HCT116 (cell line): ENCODE data around the gene SAPCD2.

Experiments
- CTCF ChIP-seq, 3 experiments: fragments of 200-600 bp in 1 of 3; sonication (generic) in 1 of 3; IDR thresholded peaks in 2 of 3; conservative IDR thresholded peaks in 1 of 3; 2 replicates each; pipeline ENCODE4 v1.5.1; 2012 to 2017; ENCODE audit warnings: low read depth in 2 of 3, low read length in 2 of 3, antibody characterized with exemption in 1 of 3, borderline replicate concordance in 1 of 3, control low read depth in 1 of 3, mild to moderate bottlenecking in 1 of 3, mixed read lengths in 1 of 3, mixed run types in 1 of 3, moderate library complexity in 1 of 3; ENCODE audit not compliant: insufficient read depth in 1 of 3
- EZH2 ChIP-seq: fragments of 200-600 bp; sonication (generic); IDR thresholded peaks from 2 replicates; pipeline ENCODE4 v1.6.1; 2017; ENCODE audit warnings: antibody characterized with exemption, mixed run types
- FOSL1 ChIP-seq: IDR thresholded peaks from 2 replicates; pipeline ENCODE4 v1.6.1; 2012; ENCODE audit warnings: low read depth
- POLR2A ChIP-seq: IDR thresholded peaks from 2 replicates; pipeline ENCODE4 v1.7.0; 2011; ENCODE audit warnings: borderline replicate concordance; ENCODE audit not compliant: insufficient read depth, insufficient read length; ENCODE audit errors: extremely low read depth
- POLR2AphosphoS5 ChIP-seq: IDR thresholded peaks from 2 replicates; pipeline ENCODE4 v1.6.1; 2011; ENCODE audit warnings: mild to moderate bottlenecking, low read depth, low read length, moderate library complexity
- RAD21 ChIP-seq: IDR thresholded peaks from 2 replicates; pipeline ENCODE4 v1.6.1; 2012; ENCODE audit warnings: low read depth, mild to moderate bottlenecking
- SIN3A ChIP-seq: IDR thresholded peaks from 2 replicates; pipeline ENCODE4 v1.6.1; 2012; ENCODE audit warnings: low read depth
- SP1 ChIP-seq: IDR thresholded peaks from 2 replicates; pipeline ENCODE4 v1.6.1; 2012; ENCODE audit warnings: low read depth

GRCh38 chr9:137107982-137108381 lies 37.6 kb upstream of the SAPCD2 start:
- TF ChIP-seq SIN3A (no peak), POLR2A (no peak), CTCF (IDR thresholded peaks at IDR 0.05 in 2 of 3, conservative IDR thresholded peaks at IDR 0.05 in 1 of 3; ENCODE audit: borderline replicate concordance in 1 of 3, insufficient read depth in 1 of 3, low read depth in 2 of 3, low read length in 2 of 3) (no peak), EZH2 (no peak), SP1 (no peak), RAD21 (no peak), POLR2AphosphoS5 (no peak), FOSL1 (no peak)
